GM12892 (cell line): ENCODE measurements around the gene PML.

ENCODE experiments used
- POLR2A ChIP-seq: IDR thresholded peaks from 2 replicates; pipeline ENCODE4 v1.6.1; 2011; ENCODE audit warnings: low read depth, low read length, control low read depth
- POLR2AphosphoS5 ChIP-seq: IDR thresholded peaks from 2 replicates; pipeline ENCODE4 v1.6.1; 2011; ENCODE audit warnings: low read depth, low read length, control low read depth

GRCh38 chr15:73959801-73960200 is 34.7 kb upstream of the PML start:
- TF ChIP-seq POLR2A, result no peak
- no peak for TF ChIP-seq POLR2AphosphoS5
